T-helper 9 cell (primary cell): Measurements from ENCODE around the gene FBXL13.
"Not testable (repeated sequence)": the region's sequence is repeated elsewhere in the genome, so short reads cannot be mapped to it uniquely, and the experiment has no call there.

ENCODE experiments used
- DNase-seq: peaks from one replicate; pipeline ENCODE4 v3.0.0-alpha.2; 2020

FBXL13 gene

DNA sequence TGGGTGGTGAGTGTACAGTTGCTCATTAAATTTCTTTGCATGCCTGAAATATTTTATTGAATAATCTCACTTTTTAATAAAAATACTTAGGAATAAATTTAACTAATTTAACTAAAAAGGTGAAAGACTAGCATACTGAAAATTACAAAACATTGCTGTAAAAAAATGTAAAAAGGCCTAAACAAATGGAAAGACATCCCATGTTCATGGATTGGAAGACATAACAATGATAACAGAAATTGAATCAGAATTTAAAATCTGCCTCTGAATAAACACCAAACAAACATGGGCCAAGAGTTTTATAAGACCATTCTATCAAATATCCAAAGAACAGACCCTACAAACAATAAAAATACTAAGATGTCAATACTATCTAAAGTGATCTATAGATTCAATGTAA lies 94.9 kb downstream of the FBXL13 start:
- no peak for DNase-seq

DNA sequence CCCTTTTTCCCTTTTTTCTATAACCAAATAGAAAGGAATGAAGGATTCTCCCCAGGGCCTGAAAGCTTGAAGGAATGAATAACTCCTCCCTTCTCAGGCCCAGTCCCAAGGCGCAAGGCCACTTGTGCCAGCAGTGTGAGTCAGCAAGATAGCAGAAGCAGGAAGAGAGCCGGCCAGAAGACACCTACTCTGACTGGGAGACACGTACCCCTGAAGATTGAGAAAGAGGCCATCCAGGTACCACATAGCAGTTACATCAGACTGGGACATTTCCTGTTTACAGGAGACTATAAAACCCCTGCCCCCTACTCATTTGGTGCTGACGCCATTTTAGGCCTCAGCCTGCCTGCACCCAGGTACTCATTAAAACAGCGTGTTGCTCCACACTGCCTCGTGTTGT lies 96.3 kb downstream of the FBXL13 start:
- DNase-seq = no peak

DNA sequence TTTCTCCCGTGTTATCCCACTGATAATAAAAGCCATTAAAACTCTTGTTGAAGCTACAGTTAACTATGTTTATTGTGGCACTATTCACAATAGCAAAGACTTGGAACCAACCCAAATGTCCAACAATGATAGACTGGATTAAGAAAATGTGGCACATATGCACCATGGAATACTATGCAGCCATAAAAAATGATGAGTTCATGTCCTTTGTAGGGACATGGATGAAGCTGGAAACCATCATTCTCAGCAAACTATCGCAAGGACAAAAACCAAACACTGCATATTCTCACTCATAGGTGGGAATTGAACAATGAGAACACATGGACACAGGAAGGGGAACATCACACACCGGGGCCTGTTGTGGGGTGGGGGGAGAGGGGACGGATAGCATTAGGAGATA lies 97.0 kb downstream of the FBXL13 start:
- DNase-seq = not testable (repeated sequence)

DNA sequence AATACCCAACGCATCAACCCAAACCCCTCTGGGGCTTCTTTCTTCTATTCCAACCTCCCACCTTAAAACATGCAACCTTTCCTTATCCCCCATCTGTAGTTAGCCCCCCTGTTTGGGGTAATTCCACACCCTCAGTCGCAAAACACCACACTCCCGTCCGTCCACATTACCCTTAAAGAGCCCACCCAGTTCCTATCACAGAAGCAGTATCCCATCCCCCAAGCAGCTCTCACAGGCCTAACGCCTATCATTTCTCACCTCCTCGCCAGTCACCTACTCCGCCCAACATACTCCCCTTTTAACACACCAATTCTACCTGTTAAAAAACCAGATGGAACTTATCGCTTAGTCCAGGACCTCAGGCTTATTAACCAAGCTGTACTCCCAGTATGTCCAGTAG lies 98.1 kb downstream of the FBXL13 start:
- DNase-seq = no peak

DNA sequence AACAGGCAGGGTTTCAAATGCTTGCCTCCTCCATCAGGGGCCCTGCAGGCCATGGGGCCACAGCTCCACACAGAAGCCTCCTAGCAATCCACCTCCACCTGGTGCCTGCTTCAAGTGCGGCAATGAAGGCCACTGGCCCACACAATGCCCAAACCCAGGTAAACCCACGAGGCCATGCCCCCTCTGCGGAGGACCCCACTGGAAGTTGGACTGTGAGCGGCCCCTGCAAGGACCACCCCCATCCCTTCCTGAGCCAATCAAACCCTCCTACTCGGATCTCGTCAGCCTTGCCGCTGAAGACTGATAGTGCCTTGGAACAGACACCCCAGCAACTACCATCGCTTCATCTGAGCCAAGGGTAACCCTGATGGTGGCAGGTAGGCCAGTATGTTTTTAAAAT lies 98.7 kb downstream of the FBXL13 start:
- no peak for DNase-seq

DNA sequence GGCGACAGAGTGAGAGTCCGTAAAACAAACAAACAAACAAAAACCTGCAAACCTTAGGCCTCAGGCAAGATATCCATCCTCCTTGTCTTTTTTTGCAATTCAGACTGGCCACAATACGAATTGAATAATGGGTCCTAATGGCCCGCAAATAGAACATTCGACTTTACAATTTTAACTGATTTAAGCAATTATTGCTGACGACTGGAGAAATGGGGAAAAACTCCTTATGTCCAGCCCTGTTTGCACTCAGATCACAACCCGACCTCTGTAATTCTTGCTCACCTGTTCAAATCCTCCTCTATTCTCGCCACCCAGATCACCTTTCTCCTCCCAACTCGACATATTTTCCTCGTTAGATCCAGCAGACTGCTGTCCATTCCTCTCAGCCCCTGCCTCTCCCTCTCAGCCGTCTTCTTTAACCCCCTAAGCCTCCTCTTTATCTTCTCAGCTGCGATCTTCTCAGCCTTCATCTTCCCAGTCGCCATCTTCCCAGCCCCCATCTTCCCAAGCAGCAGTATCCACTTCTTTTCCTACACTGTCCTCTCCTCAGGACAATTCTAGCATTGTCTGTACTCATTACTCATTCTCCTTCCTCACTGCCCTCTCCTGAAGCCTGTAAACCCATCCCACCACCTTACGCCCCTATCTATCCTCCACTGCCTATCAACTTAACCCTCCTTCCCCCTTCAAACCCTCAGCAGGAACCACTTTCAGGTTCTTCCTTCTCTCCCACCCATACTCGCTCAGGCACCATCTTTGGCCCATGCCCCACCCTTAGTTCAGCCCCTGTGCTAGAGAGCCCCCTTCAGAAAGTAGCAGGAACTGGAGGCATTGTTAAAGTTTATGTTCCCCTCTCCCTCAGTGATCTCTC lies 100.0 kb downstream of the FBXL13 start:
- DNase-seq = no peak

DNA sequence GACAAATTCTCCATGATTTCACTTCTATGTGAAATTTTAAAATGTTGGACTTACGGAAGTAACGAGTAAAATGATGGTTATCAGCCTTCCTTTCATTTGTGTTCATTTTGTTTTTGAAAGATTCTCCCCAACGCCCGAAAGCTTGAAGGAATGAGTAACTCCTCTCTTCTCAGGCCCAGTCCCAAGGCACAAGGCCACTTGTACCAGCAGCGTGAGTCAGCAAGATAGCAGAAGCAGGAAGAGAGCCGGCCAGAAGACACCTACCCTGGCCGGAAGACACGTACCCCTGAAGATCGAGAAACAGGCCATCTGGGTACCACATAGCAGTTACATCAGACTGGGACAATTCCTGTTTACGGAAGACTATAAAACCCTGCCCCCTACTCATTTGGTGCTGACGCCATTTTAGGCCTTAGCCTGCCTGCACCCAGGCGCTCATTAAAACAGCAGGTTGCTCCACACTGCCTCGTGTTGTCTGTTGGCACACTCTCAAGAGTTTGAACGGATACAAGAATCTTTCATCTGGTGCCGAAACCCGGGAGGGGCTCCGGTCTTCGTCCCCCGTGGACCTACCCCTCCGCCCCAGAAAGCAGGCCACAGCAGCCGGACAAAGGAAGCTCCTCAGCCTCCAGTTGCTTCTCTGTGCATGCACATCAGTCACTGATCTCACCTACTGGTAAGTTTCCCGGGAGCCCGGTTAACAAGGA lies 101.3 kb downstream of the FBXL13 start:
- DNase-seq = no peak

DNA sequence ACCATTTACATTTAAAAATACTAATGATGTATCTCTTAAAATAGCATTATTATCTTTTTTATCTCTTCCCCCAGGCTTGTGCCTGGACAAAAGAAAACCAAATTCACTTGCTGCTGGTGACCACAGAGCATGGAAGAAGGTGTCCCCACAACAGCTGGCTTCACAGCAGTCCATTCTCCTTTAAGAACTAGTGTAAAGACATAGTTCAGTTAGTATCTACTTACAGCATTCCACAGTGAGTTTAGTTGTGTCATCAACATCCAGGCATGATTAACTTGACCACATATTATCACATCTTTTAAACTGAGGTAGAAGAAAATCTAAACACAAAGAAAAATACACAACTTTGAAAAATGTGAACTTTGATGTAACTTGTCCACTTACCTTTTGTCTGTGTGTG lies 106.8 kb downstream of the FBXL13 start:
- DNase-seq = no peak

DNA sequence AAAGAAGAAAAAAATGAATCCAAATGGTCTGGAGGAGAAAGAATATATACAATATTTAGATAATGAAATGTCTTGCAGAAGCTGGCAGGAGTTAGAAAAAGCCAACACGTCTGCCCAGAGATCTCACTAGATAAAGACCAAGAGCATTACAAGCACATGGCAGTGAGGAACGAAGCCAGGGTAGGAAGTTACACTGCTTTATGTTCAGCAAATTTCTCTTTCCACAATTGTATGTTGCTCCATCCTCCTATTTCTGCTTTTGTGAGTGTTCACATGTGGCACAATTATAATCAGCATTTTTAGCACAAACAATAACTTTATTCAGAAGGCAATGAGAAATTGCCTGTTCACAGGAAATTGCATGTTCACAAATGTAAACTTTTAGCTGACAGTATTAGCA lies 108.1 kb downstream of the FBXL13 start:
- no peak for DNase-seq

DNA sequence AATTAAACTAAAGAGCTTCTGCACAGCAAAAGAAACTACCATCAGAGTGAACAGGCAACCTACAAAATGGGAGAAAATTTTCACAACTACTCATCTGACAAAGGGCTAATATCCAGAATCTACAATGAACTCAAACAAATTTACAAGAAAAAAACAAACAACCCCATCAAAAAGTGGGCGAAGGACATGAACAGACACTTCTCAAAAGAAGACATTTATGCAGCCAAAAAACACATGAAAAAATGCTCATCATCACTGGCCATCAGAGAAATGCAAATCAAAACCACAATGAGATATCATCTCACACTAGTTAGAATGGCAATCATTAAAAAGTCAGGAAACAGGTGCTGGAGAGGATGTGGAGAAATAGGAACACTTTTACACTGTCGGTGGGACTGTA lies 112.6 kb downstream of the FBXL13 start:
- not testable (repeated sequence) for DNase-seq

DNA sequence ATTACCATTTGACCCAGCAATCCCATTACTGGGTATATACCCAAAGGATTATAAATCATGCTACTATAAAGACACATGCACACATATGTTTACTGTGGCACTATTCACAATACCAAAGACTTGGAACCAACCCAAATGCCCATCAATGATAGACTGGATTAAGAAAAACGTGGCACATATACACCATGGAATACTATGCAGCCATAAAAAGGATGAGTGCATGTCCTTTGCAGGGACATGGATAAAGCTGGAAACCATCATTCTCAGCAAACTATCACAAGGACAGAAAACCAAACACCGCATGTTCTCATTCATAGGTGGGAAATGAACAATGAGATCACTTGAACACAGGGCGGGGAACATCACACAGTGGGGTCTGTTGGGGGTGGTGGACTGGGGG lies 116.6 kb downstream of the FBXL13 start:
- DNase-seq = not testable (repeated sequence)

DNA sequence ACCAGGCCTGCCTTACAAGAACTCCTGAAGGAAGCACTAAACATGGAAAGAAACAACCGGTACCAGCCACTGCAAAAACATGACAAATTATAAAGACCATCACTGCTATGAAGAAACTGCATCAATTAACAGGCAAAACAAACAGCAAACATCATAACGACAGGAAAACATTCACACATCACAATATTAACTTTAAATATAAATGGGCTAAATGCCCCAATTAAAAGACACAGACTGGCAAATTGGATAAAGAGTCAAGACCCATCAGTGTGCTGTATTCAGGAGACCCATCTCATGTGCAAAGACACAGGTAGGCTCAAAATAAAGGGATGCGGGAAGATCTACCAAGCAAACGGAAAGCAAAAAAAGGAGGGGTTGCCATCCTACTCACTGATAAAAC lies 120.2 kb downstream of the FBXL13 start:
- DNase-seq = not testable (repeated sequence)

DNA sequence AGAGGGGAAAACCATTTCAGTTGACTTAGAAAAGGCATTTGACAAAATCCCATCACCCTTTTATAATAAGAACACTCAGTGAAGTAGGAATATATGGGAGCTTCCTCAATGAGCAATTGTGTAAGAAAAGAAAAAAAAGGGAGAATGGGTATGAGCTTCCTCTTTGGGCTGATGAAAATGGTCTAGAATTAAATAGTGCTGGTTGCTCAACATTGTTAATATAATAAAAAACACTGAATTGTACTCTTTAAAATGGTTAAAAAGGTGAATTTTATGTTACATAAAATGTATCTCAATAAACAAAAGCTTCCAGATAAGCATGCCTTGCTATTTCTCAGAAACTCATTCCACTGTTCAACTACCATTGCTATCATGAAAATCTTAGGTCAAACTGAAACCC lies 121.2 kb downstream of the FBXL13 start:
- DNase-seq = no peak

DNA sequence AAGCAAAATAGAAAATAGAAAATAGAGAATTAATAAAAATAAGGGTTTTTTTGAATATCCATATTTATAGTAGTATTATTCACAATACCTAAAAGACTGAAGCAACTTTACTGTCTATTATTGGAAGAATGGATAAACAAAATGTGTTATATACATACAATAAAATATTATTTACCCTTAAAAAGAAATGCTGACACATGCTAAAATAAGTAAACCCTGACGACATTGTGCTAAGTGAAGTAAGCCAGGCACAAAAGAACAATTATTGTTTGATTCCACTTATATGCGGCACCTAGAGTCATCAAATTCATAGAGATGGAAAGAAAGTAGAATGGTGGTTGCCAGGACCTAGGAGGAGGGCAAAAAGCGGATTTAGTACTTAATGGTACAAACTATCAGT lies 122.8 kb downstream of the FBXL13 start:
- DNase-seq = no peak

DNA sequence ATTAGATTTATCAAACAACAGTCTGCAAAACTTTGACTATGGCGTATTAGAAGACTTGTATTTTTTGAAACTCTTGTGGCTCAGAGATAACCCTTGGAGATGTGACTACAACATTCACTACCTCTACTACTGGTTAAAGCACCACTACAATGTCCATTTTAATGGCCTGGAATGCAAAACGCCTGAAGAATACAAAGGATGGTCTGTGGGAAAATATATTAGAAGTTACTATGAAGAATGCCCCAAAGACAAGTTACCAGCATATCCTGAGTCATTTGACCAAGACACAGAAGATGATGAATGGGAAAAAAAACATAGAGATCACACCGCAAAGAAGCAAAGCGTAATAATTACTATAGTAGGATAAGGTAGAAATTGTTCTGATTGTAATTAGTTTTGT lies 130.4 kb downstream of the FBXL13 start:
- DNase-seq = no peak

DNA sequence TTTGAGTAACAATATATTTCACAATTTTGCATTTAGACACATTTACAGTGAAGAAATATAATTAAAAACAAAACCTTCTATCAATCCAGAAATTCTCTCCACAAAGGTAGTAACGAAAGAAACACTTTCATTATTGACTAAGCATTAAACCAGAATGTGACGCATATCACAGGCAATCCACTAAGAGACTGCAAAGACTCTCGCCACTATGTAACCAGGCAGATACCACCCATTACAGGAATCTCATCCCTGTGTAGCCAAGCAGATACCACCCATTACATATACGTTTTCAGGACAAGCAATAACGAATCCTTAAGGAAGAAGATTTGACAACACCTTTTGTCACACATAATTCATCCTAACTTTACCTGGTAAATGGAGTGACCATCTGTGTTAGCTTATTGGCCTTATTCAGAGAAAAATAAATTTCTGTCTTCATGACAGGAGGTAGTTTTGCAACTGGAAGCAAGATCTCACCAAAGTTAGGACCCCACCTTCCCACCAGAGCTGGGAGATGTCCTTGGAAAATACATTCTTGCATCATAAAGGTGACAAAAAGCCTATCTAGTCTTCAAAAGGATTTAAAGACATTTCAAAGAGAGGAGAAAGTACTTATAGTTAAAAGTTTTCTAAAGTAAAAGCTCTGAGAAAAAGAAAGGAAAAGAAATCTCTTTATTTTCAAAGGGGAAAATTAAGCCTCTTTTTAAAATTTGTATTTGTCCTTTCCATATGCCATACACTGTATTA lies 131.0 kb downstream of the FBXL13 start:
- no peak for DNase-seq

DNA sequence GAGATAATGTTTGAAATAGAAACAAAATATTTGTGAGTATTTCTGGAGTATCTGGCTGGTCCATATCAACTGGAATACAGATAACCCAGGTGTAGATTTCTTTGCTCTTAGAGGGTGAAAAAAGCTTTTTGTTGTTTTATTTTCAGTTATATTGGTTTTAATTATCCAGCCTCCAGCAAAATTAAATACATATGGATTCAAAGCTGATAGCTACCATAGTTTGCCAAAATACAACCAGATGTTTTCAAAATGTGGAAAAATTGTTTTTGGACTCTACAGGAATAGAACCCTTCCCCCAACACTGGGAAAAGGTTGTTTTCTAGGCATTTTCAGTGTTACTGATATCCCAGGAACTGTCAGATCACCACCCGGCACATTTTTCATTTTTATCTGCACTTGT lies 131.7 kb downstream of the FBXL13 start:
- DNase-seq = no peak

DNA sequence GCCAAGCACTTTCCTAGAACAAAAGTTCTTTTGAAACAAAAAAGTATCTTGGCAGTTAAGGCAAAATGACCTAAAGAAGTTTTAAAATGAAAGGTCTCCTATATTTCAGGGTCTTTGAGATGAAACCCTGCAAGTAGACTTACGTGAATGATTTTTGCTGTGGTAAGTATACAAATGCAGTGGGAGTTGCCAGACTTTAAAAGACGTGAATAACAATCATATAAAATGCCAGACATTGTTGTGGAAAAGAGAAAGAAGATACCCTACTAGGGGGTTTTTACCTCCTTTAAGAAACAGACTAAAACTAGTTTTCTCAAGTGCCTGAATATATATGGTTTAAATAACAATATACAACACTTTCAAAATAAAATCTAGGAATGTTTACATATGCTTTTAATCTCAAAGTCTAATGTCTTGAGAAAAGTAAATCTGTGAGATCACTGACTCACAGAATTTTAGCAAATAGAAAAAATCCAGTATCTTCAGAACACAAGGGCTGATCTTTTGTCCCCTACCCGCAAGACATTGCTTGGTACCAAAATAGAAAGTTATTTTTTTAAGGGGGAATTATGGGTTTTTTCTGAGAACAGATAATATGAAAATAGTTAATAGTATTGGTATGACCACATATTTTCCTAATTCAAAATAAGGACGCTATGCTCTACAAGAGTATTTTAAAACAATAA lies 132.3 kb downstream of the FBXL13 start:
- no peak for DNase-seq

DNA sequence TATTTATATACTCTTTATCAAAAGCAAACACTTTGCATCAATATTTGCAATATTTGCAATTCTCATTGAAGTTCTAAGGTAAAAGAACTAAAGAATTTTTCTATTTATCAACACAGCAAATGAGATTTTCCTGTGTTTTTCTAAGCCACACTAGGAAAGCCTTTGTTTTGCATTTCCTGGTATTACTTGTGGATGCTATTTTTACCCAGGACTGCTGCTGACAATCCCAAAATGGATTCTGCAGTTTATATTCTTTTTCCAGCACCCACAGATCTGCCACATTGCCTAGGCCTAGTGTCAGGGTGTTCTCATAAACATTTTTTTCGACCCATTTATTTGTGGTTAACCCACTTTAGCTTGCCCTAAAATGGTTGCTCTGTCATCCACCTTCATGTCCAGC lies 135.9 kb downstream of the FBXL13 start:
- DNase-seq = no peak

DNA sequence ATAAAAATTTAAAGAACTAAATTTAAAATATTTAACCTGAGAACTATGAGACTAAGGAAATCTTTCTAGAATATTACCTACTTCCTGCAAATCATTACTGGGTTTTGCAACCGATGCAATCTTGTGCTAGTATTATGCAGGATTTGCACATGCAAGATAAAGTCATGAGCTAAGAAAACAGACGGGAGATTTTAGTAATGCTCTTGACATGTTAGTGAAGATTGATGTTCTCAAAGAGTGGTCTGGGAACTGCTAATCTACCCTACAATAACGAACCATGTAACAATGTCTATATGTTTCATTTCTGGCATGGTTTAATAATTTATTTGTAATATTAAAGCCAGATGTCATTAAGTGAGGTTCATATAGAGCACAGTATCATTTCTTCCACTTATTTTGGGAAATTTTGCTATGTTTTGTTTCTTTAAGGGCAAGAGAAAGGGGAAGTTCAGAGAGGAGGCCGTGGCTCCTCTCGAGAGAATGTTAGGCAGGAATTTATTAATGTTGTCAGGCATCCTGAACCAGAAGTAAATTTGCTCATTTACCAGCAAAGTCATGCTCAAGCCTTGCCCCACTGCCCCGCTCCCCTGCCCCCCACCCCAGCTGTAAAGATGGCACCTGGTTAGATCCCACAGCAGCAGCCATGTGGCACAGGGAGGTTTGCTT lies 139.0 kb downstream of the FBXL13 start:
- no peak for DNase-seq

DNA sequence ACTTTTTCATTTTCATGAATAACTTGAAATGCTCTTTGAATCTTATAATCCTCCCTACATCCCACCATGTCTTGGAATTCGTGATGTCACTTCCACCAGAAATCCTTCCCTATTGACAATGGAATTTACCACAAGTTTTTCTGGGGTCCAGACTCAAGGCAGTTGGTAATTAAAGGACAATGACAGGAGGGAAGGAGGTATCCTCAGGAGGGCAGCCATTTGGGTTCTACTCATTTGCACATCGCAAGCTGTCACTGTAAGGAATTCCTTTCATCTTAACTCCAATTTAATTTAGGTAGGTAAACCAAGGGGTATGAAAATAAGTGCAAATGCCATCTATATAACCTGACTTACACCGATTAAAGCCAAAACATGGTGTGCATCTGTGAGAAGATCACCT lies 139.9 kb downstream of the FBXL13 start:
- DNase-seq = no peak

DNA sequence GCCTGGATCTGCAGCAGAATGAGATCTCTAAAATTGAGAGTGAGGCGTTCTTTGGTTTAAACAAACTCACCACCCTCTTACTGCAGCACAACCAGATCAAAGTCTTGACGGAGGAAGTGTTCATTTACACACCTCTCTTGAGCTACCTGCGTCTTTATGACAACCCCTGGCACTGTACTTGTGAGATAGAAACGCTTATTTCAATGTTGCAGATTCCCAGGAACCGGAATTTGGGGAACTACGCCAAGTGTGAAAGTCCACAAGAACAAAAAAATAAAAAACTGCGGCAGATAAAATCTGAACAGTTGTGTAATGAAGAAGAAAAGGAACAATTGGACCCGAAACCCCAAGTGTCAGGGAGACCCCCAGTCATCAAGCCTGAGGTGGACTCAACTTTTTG lies 140.4 kb downstream of the FBXL13 start:
- no peak for DNase-seq

DNA sequence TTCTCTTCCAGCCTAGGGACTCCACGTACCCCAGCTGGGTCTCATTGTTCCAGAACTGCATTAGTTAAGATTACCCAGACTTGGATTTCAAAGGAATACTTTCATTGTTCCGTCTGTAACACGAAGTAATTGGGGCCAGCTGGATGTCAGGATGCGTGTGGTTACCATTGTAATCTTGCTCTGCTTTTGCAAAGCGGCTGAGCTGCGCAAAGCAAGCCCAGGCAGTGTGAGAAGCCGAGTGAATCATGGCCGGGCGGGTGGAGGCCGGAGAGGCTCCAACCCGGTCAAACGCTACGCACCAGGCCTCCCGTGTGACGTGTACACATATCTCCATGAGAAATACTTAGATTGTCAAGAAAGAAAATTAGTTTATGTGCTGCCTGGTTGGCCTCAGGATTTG lies 140.8 kb downstream of the FBXL13 start:
- no peak for DNase-seq
